Measurements from ENCODE around the gene OR14A2.
"Not testable (repeated sequence)": the region's sequence is repeated elsewhere in the genome, so short reads cannot be mapped to it uniquely, and the experiment has no call there.

OR14A2 gene

DNA sequence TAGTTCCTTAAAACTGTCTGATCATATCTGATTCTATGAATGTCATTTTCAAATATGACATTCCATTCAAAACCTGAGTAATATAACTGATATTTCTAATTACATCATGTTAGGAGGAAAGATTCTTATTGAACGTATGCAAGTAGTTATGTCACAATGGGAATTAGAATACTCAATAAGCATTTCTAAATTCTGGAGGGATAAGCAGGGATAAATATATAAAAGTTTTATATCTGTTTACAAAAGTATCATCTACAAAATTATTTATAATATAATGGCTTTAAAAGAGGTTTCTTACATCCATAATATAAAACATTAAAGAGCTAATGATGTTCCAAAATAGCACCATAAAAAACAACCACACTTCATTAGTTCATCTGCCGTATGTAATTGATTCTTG, at the start of gene OR14A2:
OR14A2 (minus strand) TSS at position 101 of the 400 bp plus-strand sequence.
- no peaks in the 10 kb centered on the region for H3K4me1 ChIP-seq (ENCODE audit: control insufficient read depth, insufficient read depth, low read length)
- no peaks in the 10 kb centered on the region for H3K36me3 ChIP-seq (ENCODE audit: control insufficient read depth, insufficient read depth, low read length)
- no peak within 1 kb of the TSS for H3K4me3 ChIP-seq (ENCODE audit: low read length)
- H3K9ac ChIP-seq (ENCODE audit: low read length) = no peak within 1 kb of the TSS
- no peaks in the 10 kb centered on the region for H3K27me3 ChIP-seq (ENCODE audit: control insufficient read depth, insufficient read depth, low read length)
- no peak within 1 kb of the TSS for H3K27ac ChIP-seq (ENCODE audit: low read depth, low read length)

- H3K9ac ChIP-seq (ENCODE audit: low read length) = no peak overlapping the region
- no peaks in the 10 kb centered on the region for H3K4me1 ChIP-seq (ENCODE audit: control insufficient read depth, insufficient read depth, low read length)
- H3K27ac ChIP-seq (ENCODE audit: low read depth, low read length) = no peak overlapping the region
- no peaks in the 10 kb centered on the region for H3K36me3 ChIP-seq (ENCODE audit: control insufficient read depth, insufficient read depth, low read length)
- H3K4me3 ChIP-seq (ENCODE audit: low read length) = no peak overlapping the region
- H3K27me3 ChIP-seq (ENCODE audit: control insufficient read depth, insufficient read depth, low read length) = no peaks in the 10 kb centered on the region
Observed at GRCh38 chr1:247797518-247797917, 49.6 kb upstream of the OR14A2 start.

GRCh38 chr1:247769603-247770002, 21.7 kb upstream of the OR14A2 start:
- Histone ChIP-seq H3K4me3 (ENCODE audit: low read length) (no peak overlapping the region), H3K27me3 (ENCODE audit: control insufficient read depth, insufficient read depth, low read length) (no peaks in the 10 kb centered on the region), H3K36me3 (ENCODE audit: control insufficient read depth, insufficient read depth, low read length) (no peaks in the 10 kb centered on the region), H3K9ac (ENCODE audit: low read length) (no peak overlapping the region), H3K27ac (ENCODE audit: low read depth, low read length) (no peak overlapping the region), H3K4me1 (ENCODE audit: control insufficient read depth, insufficient read depth, low read length) (no peaks in the 10 kb centered on the region)

- H3K36me3 ChIP-seq (ENCODE audit: control insufficient read depth, insufficient read depth, low read length) = no peaks in the 10 kb centered on the region
Observed at GRCh38 chr1:247760456-247760855, 12.5 kb upstream of the OR14A2 start, which contains the start of gene OR1C1. Gene OR1C1 (minus strand): TSS chr1:247760556. CDS start chr1:247758406, 2,150 bp downstream.

DNA sequence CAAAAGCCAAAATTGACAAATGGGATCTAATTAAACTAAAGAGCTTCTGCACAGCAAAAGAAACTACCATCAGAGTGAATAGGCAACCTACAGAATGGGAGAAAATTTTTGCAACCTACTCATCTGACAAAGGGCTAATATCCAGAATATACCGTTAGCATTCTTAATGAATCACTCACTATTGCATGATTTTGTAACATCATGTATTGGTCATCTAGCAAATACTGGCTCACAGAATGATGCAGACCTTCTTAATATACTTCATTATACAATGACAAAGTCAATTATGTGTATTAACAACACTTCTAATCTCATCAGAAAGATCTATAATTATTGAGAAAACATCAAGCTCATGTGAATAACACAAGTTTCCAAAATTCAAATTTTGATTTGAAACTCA, 6.4 kb upstream of the OR14A2 start:
- H3K36me3 ChIP-seq (ENCODE audit: control insufficient read depth, insufficient read depth, low read length); H3K27ac ChIP-seq (ENCODE audit: low read depth, low read length); H3K4me3 ChIP-seq (ENCODE audit: low read length); H3K9ac ChIP-seq (ENCODE audit: low read length); H3K4me1 ChIP-seq (ENCODE audit: control insufficient read depth, insufficient read depth, low read length); H3K27me3 ChIP-seq (ENCODE audit: control insufficient read depth, insufficient read depth, low read length): not testable (repeated sequence)

More at GRCh38 chr1:247760456-247760855, 12.5 kb upstream of the OR14A2 start, which contains the start of gene OR1C1:
- Histone ChIP-seq H3K4me1 (ENCODE audit: control insufficient read depth, insufficient read depth, low read length) (no peaks in the 10 kb centered on the region), H3K27me3 (ENCODE audit: control insufficient read depth, insufficient read depth, low read length) (no peaks in the 10 kb centered on the region), H3K27ac (ENCODE audit: low read depth, low read length) (no peak within 1 kb of the TSS), H3K4me3 (ENCODE audit: low read length) (no peak within 1 kb of the TSS), H3K9ac (ENCODE audit: low read length) (no peak within 1 kb of the TSS)

- no peaks in the 10 kb centered on the region for H3K27me3 ChIP-seq (ENCODE audit: control insufficient read depth, insufficient read depth, low read length)
- no peak overlapping the region for H3K27ac ChIP-seq (ENCODE audit: low read depth, low read length)
- no peaks in the 10 kb centered on the region for H3K36me3 ChIP-seq (ENCODE audit: control insufficient read depth, insufficient read depth, low read length)
- no peak overlapping the region for H3K4me3 ChIP-seq (ENCODE audit: low read length)
- H3K9ac ChIP-seq (ENCODE audit: low read length) = no peak overlapping the region
- no peaks in the 10 kb centered on the region for H3K4me1 ChIP-seq (ENCODE audit: control insufficient read depth, insufficient read depth, low read length)
Observed at GRCh38 chr1:247749870-247750269, 1.9 kb upstream of the OR14A2 start.

- Histone ChIP-seq H3K27me3 (ENCODE audit: control insufficient read depth, insufficient read depth, low read length) (no peaks in the 10 kb centered on the region), H3K9ac (ENCODE audit: low read length) (no peak overlapping the region), H3K36me3 (ENCODE audit: control insufficient read depth, insufficient read depth, low read length) (no peaks in the 10 kb centered on the region), H3K4me3 (ENCODE audit: low read length) (no peak overlapping the region), H3K4me1 (ENCODE audit: control insufficient read depth, insufficient read depth, low read length) (no peaks in the 10 kb centered on the region), H3K27ac (ENCODE audit: low read depth, low read length) (no peak overlapping the region)
Observed at GRCh38 chr1:247747616-247748015, 325 bp downstream of the OR14A2 start.

DNA sequence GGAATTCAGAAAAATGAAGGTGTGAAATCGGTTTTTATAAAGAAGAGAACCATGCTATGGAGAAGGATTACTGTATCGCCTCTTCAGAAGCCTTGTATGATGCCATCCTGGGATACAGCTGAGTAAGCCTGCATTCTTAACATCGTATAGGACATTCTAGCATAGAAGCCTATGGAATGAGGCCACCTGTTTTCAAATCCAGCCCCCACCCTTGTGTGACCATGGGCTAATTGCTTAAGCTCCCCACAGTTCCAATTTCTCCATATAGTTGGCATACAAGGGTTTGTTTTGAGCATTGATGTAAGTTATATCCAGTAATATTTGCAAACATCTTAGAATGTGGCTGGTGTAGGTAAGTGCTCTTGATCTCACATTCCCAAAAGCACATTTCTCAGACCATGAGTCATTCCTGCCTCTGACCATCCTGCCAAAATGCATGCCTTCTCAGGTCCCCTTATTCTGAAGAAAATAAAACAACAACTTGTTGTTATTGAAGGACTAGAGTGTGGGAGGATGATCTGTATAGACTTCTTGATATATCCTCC, 1.5 kb downstream of the OR14A2 start:
- Histone ChIP-seq H3K27me3 (ENCODE audit: control insufficient read depth, insufficient read depth, low read length) (no peaks in the 10 kb centered on the region), H3K36me3 (ENCODE audit: control insufficient read depth, insufficient read depth, low read length) (no peaks in the 10 kb centered on the region), H3K9ac (ENCODE audit: low read length) (no peak overlapping the region), H3K4me1 (ENCODE audit: control insufficient read depth, insufficient read depth, low read length) (no peaks in the 10 kb centered on the region), H3K27ac (ENCODE audit: low read depth, low read length) (no peak overlapping the region), H3K4me3 (ENCODE audit: low read length) (no peak overlapping the region)

DNA sequence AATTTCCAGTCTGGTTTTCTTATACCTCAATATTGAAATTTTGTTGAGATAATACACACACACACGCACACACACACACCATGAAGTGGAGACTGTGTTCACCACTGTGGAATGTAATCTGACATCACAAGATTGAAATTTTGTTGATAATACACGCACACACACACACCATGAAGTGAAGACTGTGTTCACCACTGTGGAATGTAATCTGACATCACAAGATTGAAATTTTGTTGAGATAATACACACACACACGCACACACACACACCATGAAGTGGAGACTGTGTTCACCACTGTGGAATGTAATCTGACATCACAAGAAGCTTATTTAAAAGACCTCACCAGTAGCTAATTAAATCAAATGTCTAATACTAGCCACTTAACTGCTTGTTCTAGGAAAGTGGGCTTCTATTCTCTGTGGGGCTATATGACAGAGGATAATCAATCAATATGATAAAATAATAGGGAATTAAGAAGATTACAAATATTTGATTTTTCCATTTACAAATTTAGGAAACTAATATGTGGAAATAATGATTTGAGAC, 5.7 kb downstream of the OR14A2 start:
- H3K27me3 ChIP-seq (ENCODE audit: control insufficient read depth, insufficient read depth, low read length); H3K36me3 ChIP-seq (ENCODE audit: control insufficient read depth, insufficient read depth, low read length); H3K4me1 ChIP-seq (ENCODE audit: control insufficient read depth, insufficient read depth, low read length); H3K27ac ChIP-seq (ENCODE audit: low read depth, low read length); H3K4me3 ChIP-seq (ENCODE audit: low read length); H3K9ac ChIP-seq (ENCODE audit: low read length): not testable (repeated sequence)

DNA sequence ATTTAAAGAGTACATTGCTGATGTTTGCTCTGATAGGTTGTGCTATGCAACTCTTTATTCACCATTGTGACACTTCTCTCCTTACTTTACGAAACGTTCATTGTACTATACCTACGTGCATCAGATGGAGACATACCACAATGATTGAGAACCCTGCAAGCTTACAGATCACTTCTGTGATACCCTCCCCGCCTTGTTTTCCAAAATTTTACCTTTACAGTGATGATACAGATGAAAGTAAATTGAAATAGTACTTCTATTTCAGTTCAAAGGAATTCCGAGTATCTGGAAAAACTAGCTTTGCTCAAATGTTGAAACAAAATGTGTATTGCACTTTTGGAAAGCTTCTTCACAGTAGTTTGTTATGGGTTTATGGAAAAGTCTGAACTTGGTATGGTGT, 6.2 kb downstream of the OR14A2 start:
- no peak overlapping the region for H3K9ac ChIP-seq (ENCODE audit: low read length)

DNA sequence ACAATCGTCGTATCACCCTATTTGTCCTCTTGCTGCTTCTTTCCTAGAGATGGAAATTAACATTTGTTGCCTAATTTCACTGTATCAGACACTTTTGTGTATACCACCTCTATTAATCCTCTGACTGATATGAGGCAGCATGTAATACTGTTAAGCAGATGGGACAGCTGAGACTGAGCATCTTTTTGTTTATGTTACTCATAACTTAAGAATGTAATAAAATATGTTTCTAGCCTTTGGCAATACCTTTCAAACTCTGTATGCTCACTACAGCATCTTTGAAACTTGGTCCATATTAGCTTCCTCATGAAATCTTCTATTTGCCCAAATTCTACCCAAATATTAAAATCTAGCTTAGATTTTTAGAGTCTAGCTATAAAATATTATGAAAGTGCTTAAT, 7.2 kb downstream of the OR14A2 start:
- H3K27me3 ChIP-seq (ENCODE audit: control insufficient read depth, insufficient read depth, low read length) = no peaks in the 10 kb centered on the region
- no peaks in the 10 kb centered on the region for H3K36me3 ChIP-seq (ENCODE audit: control insufficient read depth, insufficient read depth, low read length)
- H3K9ac ChIP-seq (ENCODE audit: low read length) = no peak overlapping the region
- H3K4me3 ChIP-seq (ENCODE audit: low read length) = no peak overlapping the region
- no peaks in the 10 kb centered on the region for H3K4me1 ChIP-seq (ENCODE audit: control insufficient read depth, insufficient read depth, low read length)
- H3K27ac ChIP-seq (ENCODE audit: low read depth, low read length) = no peak overlapping the region

More for the DNA sequence above, 6.2 kb downstream of the OR14A2 start:
- Histone ChIP-seq H3K27me3 (ENCODE audit: control insufficient read depth, insufficient read depth, low read length) (no peaks in the 10 kb centered on the region), H3K27ac (ENCODE audit: low read depth, low read length) (no peak overlapping the region), H3K36me3 (ENCODE audit: control insufficient read depth, insufficient read depth, low read length) (no peaks in the 10 kb centered on the region), H3K4me3 (ENCODE audit: low read length) (no peak overlapping the region), H3K4me1 (ENCODE audit: control insufficient read depth, insufficient read depth, low read length) (no peaks in the 10 kb centered on the region)

DNA sequence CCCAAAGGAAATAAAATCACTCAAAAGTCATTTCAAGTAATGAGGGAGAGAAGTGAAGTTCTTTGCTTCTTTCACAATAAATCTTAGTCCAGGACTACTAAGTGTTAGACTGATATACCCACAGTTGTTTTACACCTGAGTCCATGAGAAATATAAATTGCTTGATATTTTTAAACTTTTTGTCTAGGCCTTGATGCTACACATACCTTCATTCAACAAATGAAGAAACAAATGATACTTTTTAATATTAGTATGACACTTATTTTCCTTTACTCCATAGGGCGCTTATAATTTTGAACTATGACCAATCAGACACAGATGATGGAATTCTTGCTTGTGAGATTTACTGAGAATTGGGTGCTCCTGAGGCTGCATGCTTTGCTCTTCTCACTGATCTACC, 9.6 kb downstream of the OR14A2 start, which contains the start of gene OR14K1:
OR14K1 (plus strand) TSS at position 301 of the 400 bp plus-strand sequence; CDS start at position 301, 0 bp downstream.
- H3K36me3 ChIP-seq (ENCODE audit: control insufficient read depth, insufficient read depth, low read length) = no peaks in the 10 kb centered on the region
- H3K27ac ChIP-seq (ENCODE audit: low read depth, low read length) = no peak within 1 kb of the TSS
- no peaks in the 10 kb centered on the region for H3K27me3 ChIP-seq (ENCODE audit: control insufficient read depth, insufficient read depth, low read length)
- no peaks in the 10 kb centered on the region for H3K4me1 ChIP-seq (ENCODE audit: control insufficient read depth, insufficient read depth, low read length)
- H3K4me3 ChIP-seq (ENCODE audit: low read length) = no peak within 1 kb of the TSS
- no peak within 1 kb of the TSS for H3K9ac ChIP-seq (ENCODE audit: low read length)

GRCh38 chr1:247721222-247721621, 26.7 kb downstream of the OR14A2 start:
- Histone ChIP-seq H3K9ac (ENCODE audit: low read length) (no peak overlapping the region), H3K27ac (ENCODE audit: low read depth, low read length) (no peak overlapping the region), H3K36me3 (ENCODE audit: control insufficient read depth, insufficient read depth, low read length) (no peaks in the 10 kb centered on the region), H3K4me1 (ENCODE audit: control insufficient read depth, insufficient read depth, low read length) (no peaks in the 10 kb centered on the region), H3K27me3 (ENCODE audit: control insufficient read depth, insufficient read depth, low read length) (no peaks in the 10 kb centered on the region), H3K4me3 (ENCODE audit: low read length) (no peak overlapping the region)
